ENCODE results near the gene CLPX.

The CLPX gene

GRCh38 chr15:65201918-65202317 lies 16.8 kb upstream of the CLPX start:
- Histone ChIP-seq H3K9ac (ENCODE audit: low read depth, low read length, poor library complexity) (no peak overlapping the region), H2BK5ac (ENCODE audit: low read length) (no peak overlapping the region), H2AFZ (ENCODE audit: low read length) (no peak overlapping the region), H2BK15ac (ENCODE audit: low read length) (no peak overlapping the region), H3K23ac (ENCODE audit: low read depth, low read length, poor library complexity) (no peak overlapping the region), H3K18ac (ENCODE audit: low read length) (peak overlapping the region; percentile 39), H2AK5ac (ENCODE audit: low read depth, low read length) (peak overlapping the region; percentile 62), H3K27ac (replicated peaks; ENCODE audit: low read length) (no peak overlapping the region), H3K4me3 (ENCODE audit: low read length in 2 of 2) (no peak overlapping the region), H3K36me3 (replicated peaks in 1 of 2; ENCODE audit: control insufficient read depth in 2 of 2, insufficient read depth in 2 of 2, low read length in 2 of 2) (no peaks in the 10 kb centered on the region), H3K14ac (ENCODE audit: low read length) (no peak overlapping the region), H4K91ac (ENCODE audit: low read depth, low read length, poor library complexity) (no peak overlapping the region), H2BK120ac (ENCODE audit: low read depth, low read length) (no peak overlapping the region), H3K27me3 (ENCODE audit: control insufficient read depth in 3 of 3, insufficient read depth in 3 of 3, low read depth in 1 of 3, low read length in 3 of 3) (peaks cover 0 to 10% (median 4%) of the 10 kb centered on the region in 3 experiments), H2BK12ac (ENCODE audit: low read length) (no peak overlapping the region), H3K9me3 (replicated peaks in 1 of 2; ENCODE audit: control insufficient read depth in 2 of 2, insufficient read depth in 1 of 2, low read depth in 1 of 2, low read length in 2 of 2) (peaks cover 3 to 4% of the 10 kb centered on the region in 2 donors), H3K4me1 (ENCODE audit: control insufficient read depth in 2 of 2, insufficient read depth in 1 of 2, low read depth in 1 of 2, low read length in 2 of 2) (peaks cover 0 to under 1% of the 10 kb centered on the region in 2 donors), H3K4ac (ENCODE audit: low read length) (no peak overlapping the region), H3K4me2 (ENCODE audit: insufficient read depth, low read length, poor library complexity, severe bottlenecking) (no peak overlapping the region), H4K8ac (ENCODE audit: low read depth, low read length) (no peak overlapping the region), H3K79me1 (ENCODE audit: low read depth, low read length) (no peaks in the 10 kb centered on the region)
- no CpG with 5 or more reads among the region's 1 CpG for WGBS, 2 donors (ENCODE audit: extremely low coverage in 2 of 2, insufficient read length in 2 of 2, insufficient replicate concordance in 1 of 2)
- DNase-seq (ENCODE audit: low spot score): no peak

- no peak overlapping the region for H4K91ac ChIP-seq (ENCODE audit: low read depth, low read length, poor library complexity)
- H3K36me3 ChIP-seq (replicated peaks in 1 of 2; ENCODE audit: control insufficient read depth in 2 of 2, insufficient read depth in 2 of 2, low read length in 2 of 2): no peaks in the 10 kb centered on the region
- no peak overlapping the region for H3K4me2 ChIP-seq (ENCODE audit: insufficient read depth, low read length, poor library complexity, severe bottlenecking)
- H3K27ac ChIP-seq (replicated peaks; ENCODE audit: low read length): no peak overlapping the region
- H3K9me3 ChIP-seq (replicated peaks in 1 of 2; ENCODE audit: control insufficient read depth in 2 of 2, insufficient read depth in 1 of 2, low read depth in 1 of 2, low read length in 2 of 2): peaks cover 3 to 5% of the 10 kb centered on the region in 2 donors
- no peak overlapping the region for H2BK12ac ChIP-seq (ENCODE audit: low read length)
- H3K23ac ChIP-seq (ENCODE audit: low read depth, low read length, poor library complexity): no peak overlapping the region
- H3K4me1 ChIP-seq (ENCODE audit: control insufficient read depth in 2 of 2, insufficient read depth in 1 of 2, low read depth in 1 of 2, low read length in 2 of 2): no peaks in the 10 kb centered on the region
- H3K14ac ChIP-seq (ENCODE audit: low read length): no peak overlapping the region
- no peak overlapping the region for H4K8ac ChIP-seq (ENCODE audit: low read depth, low read length)
- H3K4ac ChIP-seq (ENCODE audit: low read length): no peak overlapping the region
- H3K79me1 ChIP-seq (ENCODE audit: low read depth, low read length): no peaks in the 10 kb centered on the region
- H3K4me3 ChIP-seq (ENCODE audit: low read length in 2 of 2): no peak overlapping the region
- no peak overlapping the region for H2BK120ac ChIP-seq (ENCODE audit: low read depth, low read length)
- peak overlapping the region; percentile 74 for H3K18ac ChIP-seq (ENCODE audit: low read length)
- no peak for DNase-seq (ENCODE audit: low spot score)
- H3K27me3 ChIP-seq (ENCODE audit: control insufficient read depth in 3 of 3, insufficient read depth in 3 of 3, low read depth in 1 of 3, low read length in 3 of 3): peaks cover 0 to 10% (median 4%) of the 10 kb centered on the region in 3 experiments
- H2BK5ac ChIP-seq (ENCODE audit: low read length): no peak overlapping the region
- no CpG with 5 or more reads among the region's 12 CpGs for WGBS, 2 donors (ENCODE audit: extremely low coverage in 2 of 2, insufficient read length in 2 of 2, insufficient replicate concordance in 1 of 2)
- peak overlapping the region; percentile 24 for H3K9ac ChIP-seq (ENCODE audit: low read depth, low read length, poor library complexity)
- no peak overlapping the region for H2AFZ ChIP-seq (ENCODE audit: low read length)
- H2BK15ac ChIP-seq (ENCODE audit: low read length): no peak overlapping the region
- no peak overlapping the region for H2AK5ac ChIP-seq (ENCODE audit: low read depth, low read length)
These were observed 13.4 kb upstream of the CLPX start for GRCh38 chr15:65198571-65198970.

GRCh38 chr15:65197337-65197645 lies 12.1 kb upstream of the CLPX start:
- no peak overlapping the region for H2BK5ac ChIP-seq (ENCODE audit: low read length)
- no peak overlapping the region for H3K14ac ChIP-seq (ENCODE audit: low read length)
- WGBS, 2 donors (ENCODE audit: extremely low coverage in 2 of 2, insufficient read length in 2 of 2, insufficient replicate concordance in 1 of 2): no CpG with 5 or more reads among the region's 8 CpGs
- DNase-seq (ENCODE audit: low spot score): no peak
- no peak overlapping the region for H2BK12ac ChIP-seq (ENCODE audit: low read length)
- peaks cover 3 to 5% of the 10 kb centered on the region in 2 donors for H3K9me3 ChIP-seq (replicated peaks in 1 of 2; ENCODE audit: control insufficient read depth in 2 of 2, insufficient read depth in 1 of 2, low read depth in 1 of 2, low read length in 2 of 2)
- no peaks in the 10 kb centered on the region for H3K79me1 ChIP-seq (ENCODE audit: low read depth, low read length)
- H3K4me2 ChIP-seq (ENCODE audit: insufficient read depth, low read length, poor library complexity, severe bottlenecking): no peak overlapping the region
- no peak overlapping the region for H3K18ac ChIP-seq (ENCODE audit: low read length)
- H3K4me1 ChIP-seq (ENCODE audit: control insufficient read depth in 2 of 2, insufficient read depth in 1 of 2, low read depth in 1 of 2, low read length in 2 of 2): no peaks in the 10 kb centered on the region
- H4K8ac ChIP-seq (ENCODE audit: low read depth, low read length): no peak overlapping the region
- H3K27ac ChIP-seq (replicated peaks; ENCODE audit: low read length): no peak overlapping the region
- H2AFZ ChIP-seq (ENCODE audit: low read length): no peak overlapping the region
- H3K23ac ChIP-seq (ENCODE audit: low read depth, low read length, poor library complexity): no peak overlapping the region
- no peak overlapping the region for H3K4ac ChIP-seq (ENCODE audit: low read length)
- no peaks in the 10 kb centered on the region for H3K36me3 ChIP-seq (replicated peaks in 1 of 2; ENCODE audit: control insufficient read depth in 2 of 2, insufficient read depth in 2 of 2, low read length in 2 of 2)
- H2BK15ac ChIP-seq (ENCODE audit: low read length): no peak overlapping the region
- H3K9ac ChIP-seq (ENCODE audit: low read depth, low read length, poor library complexity): no peak overlapping the region
- no peak overlapping the region for H4K91ac ChIP-seq (ENCODE audit: low read depth, low read length, poor library complexity)
- peaks cover 0 to 9% (median 4%) of the 10 kb centered on the region in 3 experiments for H3K27me3 ChIP-seq (ENCODE audit: control insufficient read depth in 3 of 3, insufficient read depth in 3 of 3, low read depth in 1 of 3, low read length in 3 of 3)
- H2BK120ac ChIP-seq (ENCODE audit: low read depth, low read length): no peak overlapping the region
- peak overlapping the region; percentile 74 for H2AK5ac ChIP-seq (ENCODE audit: low read depth, low read length)
- no peak overlapping the region for H3K4me3 ChIP-seq (ENCODE audit: low read length in 2 of 2)

- WGBS, 2 donors (ENCODE audit: extremely low coverage in 2 of 2, insufficient read length in 2 of 2, insufficient replicate concordance in 1 of 2): no CpG with 5 or more reads among the region's 19 CpGs
- H2BK120ac ChIP-seq (ENCODE audit: low read depth, low read length): no peak overlapping the region
- H3K14ac ChIP-seq (ENCODE audit: low read length): peak overlapping the region; percentile 84
- peaks cover 3 to 5% of the 10 kb centered on the region in 2 donors for H3K9me3 ChIP-seq (replicated peaks in 1 of 2; ENCODE audit: control insufficient read depth in 2 of 2, insufficient read depth in 1 of 2, low read depth in 1 of 2, low read length in 2 of 2)
- no peaks in the 10 kb centered on the region for H3K79me1 ChIP-seq (ENCODE audit: low read depth, low read length)
- peak overlapping the region in 1 of 2 donors; percentile 38 for H3K4me3 ChIP-seq (ENCODE audit: low read length in 2 of 2)
- H4K8ac ChIP-seq (ENCODE audit: low read depth, low read length): no peak overlapping the region
- H2BK12ac ChIP-seq (ENCODE audit: low read length): no peak overlapping the region
- peaks cover 0 to 9% (median under 1%) of the 10 kb centered on the region in 3 experiments for H3K27me3 ChIP-seq (ENCODE audit: control insufficient read depth in 3 of 3, insufficient read depth in 3 of 3, low read depth in 1 of 3, low read length in 3 of 3)
- no peaks in the 10 kb centered on the region for H3K36me3 ChIP-seq (replicated peaks in 1 of 2; ENCODE audit: control insufficient read depth in 2 of 2, insufficient read depth in 2 of 2, low read length in 2 of 2)
- no peak overlapping the region for H3K9ac ChIP-seq (ENCODE audit: low read depth, low read length, poor library complexity)
- peak overlapping the region; percentile 72 for H3K18ac ChIP-seq (ENCODE audit: low read length)
- no peak overlapping the region for H3K4me2 ChIP-seq (ENCODE audit: insufficient read depth, low read length, poor library complexity, severe bottlenecking)
- H3K4me1 ChIP-seq (ENCODE audit: control insufficient read depth in 2 of 2, insufficient read depth in 1 of 2, low read depth in 1 of 2, low read length in 2 of 2): no peaks in the 10 kb centered on the region
- H3K27ac ChIP-seq (replicated peaks; ENCODE audit: low read length): no peak overlapping the region
- no peak for DNase-seq (ENCODE audit: low spot score)
- H3K4ac ChIP-seq (ENCODE audit: low read length): no peak overlapping the region
- peak overlapping the region; percentile 51 for H2AK5ac ChIP-seq (ENCODE audit: low read depth, low read length)
- H2BK5ac ChIP-seq (ENCODE audit: low read length): no peak overlapping the region
- peak overlapping the region; percentile 86 for H4K91ac ChIP-seq (ENCODE audit: low read depth, low read length, poor library complexity)
- H2BK15ac ChIP-seq (ENCODE audit: low read length): no peak overlapping the region
- H2AFZ ChIP-seq (ENCODE audit: low read length): no peak overlapping the region
- peak overlapping the region; percentile 52 for H3K23ac ChIP-seq (ENCODE audit: low read depth, low read length, poor library complexity)
These were observed 11.6 kb upstream of the CLPX start for GRCh38 chr15:65196637-65197336.
